ENCODE results near the gene SIT1. TPM values are rescaled to one million over a fixed set of nuclear protein-coding genes. Genes with fewer than 3 reads are reported as not detected.
A peak's percentile ranks its signal among the peaks of the same experiment; 100 is the strongest.

SIT1 gene
- total RNA-seq, 1 donor from 2014 or later, result 2.5 TPM

DNA sequence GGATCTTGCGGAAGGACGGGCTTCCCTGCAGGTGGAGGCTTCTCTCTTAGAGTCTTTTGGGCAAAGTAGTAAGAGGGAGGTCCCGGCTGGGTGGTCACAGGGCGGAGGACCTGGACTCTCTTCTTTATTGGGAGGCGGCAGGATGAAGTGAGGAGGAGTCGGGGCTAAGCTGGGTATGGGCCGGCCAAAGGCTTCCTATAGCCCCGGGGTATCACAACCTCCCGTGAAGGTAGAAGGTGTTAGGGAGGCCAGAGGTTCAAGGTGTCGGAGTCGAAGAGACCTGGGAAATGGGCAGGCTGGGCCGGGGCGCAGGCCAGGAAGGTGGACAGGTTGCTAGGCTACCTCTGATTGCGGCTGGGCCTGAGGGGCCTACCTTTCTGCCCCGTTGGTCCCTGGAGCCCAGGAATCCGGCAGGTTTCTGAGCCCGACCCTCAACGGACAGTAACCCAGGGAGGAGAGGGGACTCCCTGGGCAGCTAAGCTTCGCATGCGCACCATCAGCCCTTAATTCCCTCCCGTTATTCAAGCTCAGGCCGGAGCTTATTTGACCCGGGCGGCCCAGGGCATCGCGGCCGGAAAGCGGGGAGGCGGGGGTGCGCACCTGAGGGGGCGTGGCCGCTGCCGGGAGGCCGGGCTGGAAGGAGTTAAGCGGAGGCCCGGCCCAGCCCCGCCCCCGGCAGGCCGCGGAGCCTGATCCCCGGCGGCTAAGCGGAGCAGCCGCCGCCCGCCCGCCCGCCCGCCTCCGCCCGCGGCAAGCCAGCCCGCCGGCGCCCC is 46.0 kb downstream of the SIT1 start, which contains the start of gene TESK1:
TSS of gene TESK1 (plus strand) at position 685 of the 773 bp plus-strand sequence. CDS start 358 bp downstream, outside the sequence.
- Histone ChIP-seq H3K4me1 (peaks cover 24% of the 10 kb centered on the region), H3K36me3 (peaks cover 0 to 24% of the 10 kb centered on the region in 2 donors), H3K27ac (peak within 1 kb of the TSS; percentile 95), H3K27me3 (no peaks in the 10 kb centered on the region), H3K9me3 (no peaks in the 10 kb centered on the region), H3K4me3 (peak within 1 kb of the TSS; percentile 64 to 88)
- peak in 1 of 2 donors; percentile 93 for DNase-seq (ENCODE audit: extremely low spot score in 2 of 2)
- TF ChIP-seq POLR2A (IDR thresholded peaks at IDR 0.05) (no peak), POLR2AphosphoS5 (IDR thresholded peaks at IDR 0.05; ENCODE audit: insufficient read depth in 1 of 2, low read depth in 1 of 2) (no peak)
- TF ChIP-seq, protein P1, sequence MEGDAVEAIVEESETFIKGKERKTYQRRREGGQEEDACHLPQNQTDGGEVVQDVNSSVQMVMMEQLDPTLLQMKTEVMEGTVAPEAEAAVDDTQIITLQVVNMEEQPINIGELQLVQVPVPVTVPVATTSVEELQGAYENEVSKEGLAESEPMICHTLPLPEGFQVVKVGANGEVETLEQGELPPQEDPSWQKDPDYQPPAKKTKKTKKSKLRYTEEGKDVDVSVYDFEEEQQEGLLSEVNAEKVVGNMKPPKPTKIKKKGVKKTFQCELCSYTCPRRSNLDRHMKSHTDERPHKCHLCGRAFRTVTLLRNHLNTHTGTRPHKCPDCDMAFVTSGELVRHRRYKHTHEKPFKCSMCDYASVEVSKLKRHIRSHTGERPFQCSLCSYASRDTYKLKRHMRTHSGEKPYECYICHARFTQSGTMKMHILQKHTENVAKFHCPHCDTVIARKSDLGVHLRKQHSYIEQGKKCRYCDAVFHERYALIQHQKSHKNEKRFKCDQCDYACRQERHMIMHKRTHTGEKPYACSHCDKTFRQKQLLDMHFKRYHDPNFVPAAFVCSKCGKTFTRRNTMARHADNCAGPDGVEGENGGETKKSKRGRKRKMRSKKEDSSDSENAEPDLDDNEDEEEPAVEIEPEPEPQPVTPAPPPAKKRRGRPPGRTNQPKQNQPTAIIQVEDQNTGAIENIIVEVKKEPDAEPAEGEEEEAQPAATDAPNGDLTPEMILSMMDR (IDR thresholded peaks at IDR 0.05), result peak in 1 of 3 experiments; percentile 7
- intact Hi-C loops (cut with DNase I), result loop anchor here (5.0 kb wide), 2 partner anchors 112 to 128 kb away; partner anchors contain the start of genes CREB3, RUSC2 and TLN1

DNA sequence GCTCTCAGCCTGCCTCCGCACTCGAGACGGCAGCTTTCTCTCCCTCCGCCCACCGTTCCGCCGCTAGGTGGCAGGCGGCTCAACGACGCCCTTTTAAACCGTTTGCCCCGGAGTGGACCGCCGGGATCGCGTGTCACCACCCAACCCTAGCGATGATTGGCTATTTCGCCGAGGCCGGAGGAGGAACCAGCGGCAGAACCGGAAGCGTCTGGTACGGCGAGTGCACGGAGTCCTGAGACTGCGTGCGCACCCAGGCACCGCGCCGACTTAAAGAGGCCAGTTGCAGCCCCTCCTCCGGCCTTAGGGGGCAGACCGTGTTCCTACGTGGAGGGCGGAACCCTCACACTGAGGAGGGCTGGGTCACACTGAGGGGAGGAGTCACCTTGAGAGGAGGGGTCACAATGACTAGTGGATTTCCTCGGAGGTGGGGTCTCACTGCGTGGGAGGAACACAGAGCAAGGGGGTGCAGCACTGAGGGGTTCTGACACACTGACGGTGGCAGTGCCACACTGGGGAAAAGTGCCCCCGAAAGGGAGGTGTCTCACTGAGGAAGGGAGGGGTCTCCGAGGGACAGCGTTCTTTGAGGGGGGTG is 46.6 kb downstream of the SIT1 start:
- peak overlapping the region; percentile 64 to 88 for H3K4me3 ChIP-seq
- peaks cover 24% of the 10 kb centered on the region for H3K4me1 ChIP-seq
- intact Hi-C loops (cut with DNase I), result loop anchor here (5.0 kb wide), 1 partner anchor 112 kb away; the partner anchor contains the start of gene RUSC2
- TF ChIP-seq POLR2AphosphoS5 (IDR thresholded peaks at IDR 0.05; ENCODE audit: insufficient read depth in 1 of 2, low read depth in 1 of 2) (peak; percentile 97 to 99), POLR2A (IDR thresholded peaks at IDR 0.05) (peak in 1 of 2 donors; percentile 62)
- TF ChIP-seq, protein P1 (IDR thresholded peaks at IDR 0.05), result peak; percentile 83 to 97 (median 86)
- H3K27me3 ChIP-seq, result no peaks in the 10 kb centered on the region
- no peaks in the 10 kb centered on the region for H3K9me3 ChIP-seq
- H3K27ac ChIP-seq, result peak overlapping the region; percentile 95
- peaks cover 0 to 17% of the 10 kb centered on the region in 2 donors for H3K36me3 ChIP-seq
- peak; percentile 100 for DNase-seq (ENCODE audit: extremely low spot score in 2 of 2)

DNA sequence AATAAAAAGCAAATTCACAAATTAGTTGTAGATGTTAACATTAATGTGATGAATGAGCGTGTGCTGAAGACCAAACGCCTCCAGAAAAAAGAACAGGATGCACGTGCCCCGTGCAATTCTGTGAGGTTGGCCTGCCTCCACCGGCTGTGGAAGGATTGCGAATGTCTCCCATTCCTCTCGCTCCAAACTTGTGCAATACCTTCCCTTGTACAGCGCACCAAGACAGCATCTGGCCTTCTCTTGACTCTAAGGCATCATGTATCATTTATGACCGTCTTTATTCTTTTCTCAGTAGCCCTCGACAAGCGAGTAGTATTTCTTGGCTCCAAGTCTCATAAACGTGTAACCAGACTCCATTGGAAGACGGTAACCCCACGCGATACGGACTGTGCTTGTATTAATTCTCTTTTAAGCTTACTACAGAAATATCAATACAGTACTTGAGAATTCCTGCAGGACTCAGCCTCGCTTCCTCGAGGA is 47.2 kb downstream of the SIT1 start:
- Histone ChIP-seq H3K4me1 (peaks cover 24% of the 10 kb centered on the region), H3K4me3 (peak overlapping the region; percentile 64 to 88), H3K27ac (peak overlapping the region; percentile 61), H3K9me3 (no peaks in the 10 kb centered on the region), H3K36me3 (peaks cover 0 to 13% of the 10 kb centered on the region in 2 donors), H3K27me3 (no peaks in the 10 kb centered on the region)
- TF ChIP-seq POLR2A (IDR thresholded peaks at IDR 0.05), result no peak
- TF ChIP-seq, protein P1 (IDR thresholded peaks at IDR 0.05), result no peak
- TF ChIP-seq POLR2AphosphoS5 (IDR thresholded peaks at IDR 0.05; ENCODE audit: insufficient read depth in 1 of 2, low read depth in 1 of 2), result no peak
- DNase-seq (ENCODE audit: extremely low spot score in 2 of 2), result peak in 1 of 2 donors; percentile 95
- intact Hi-C loops (cut with DNase I), result loop anchor here (5.0 kb wide), 1 partner anchor 111 kb away; the partner anchor contains the start of gene RUSC2

DNA sequence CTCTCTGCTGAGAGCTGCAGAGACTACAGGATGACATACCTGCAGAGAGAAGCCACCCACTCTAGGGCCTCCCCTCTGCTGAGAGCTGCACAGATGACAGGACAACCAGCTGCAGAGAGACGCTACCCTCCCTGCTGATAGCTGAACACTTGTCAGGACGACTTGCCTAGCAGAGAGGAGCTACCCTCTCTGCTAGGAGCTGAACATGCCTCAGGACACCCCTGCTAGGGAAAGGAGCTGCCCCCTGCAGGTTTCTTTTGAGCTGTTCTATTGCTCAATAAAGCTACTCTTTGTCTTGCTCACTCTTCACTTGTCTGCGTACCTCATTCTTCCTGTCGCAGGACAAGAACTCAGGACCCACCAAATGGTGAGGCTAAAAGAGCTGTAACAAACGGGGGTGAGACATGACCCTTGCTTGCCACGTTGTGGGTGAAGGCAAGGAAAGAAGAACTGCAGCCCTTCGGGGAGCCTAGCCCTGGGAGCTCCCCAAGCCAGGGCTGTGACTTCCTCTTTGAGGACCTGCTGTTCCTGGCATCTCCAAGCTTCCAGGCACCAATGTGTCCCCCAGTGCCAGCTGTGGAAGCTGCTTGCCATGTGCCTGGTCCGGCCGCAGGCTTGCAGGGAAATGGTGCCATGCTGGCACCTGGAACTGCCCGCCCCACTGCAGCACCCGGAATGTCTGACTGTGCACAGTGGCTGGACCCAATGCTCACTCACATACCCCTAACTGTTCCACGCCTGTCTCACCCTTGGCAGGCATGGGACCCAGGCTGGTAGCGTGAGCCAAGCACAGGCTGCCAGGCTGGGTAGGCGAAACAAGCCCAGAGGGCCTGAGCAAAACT is 50.7 kb downstream of the SIT1 start:
- no peaks in the 10 kb centered on the region for H3K9me3 ChIP-seq
- peak in 1 of 2 donors; percentile 88 for DNase-seq (ENCODE audit: extremely low spot score in 2 of 2)
- no peaks in the 10 kb centered on the region for H3K36me3 ChIP-seq
- H3K27me3 ChIP-seq, result no peaks in the 10 kb centered on the region
- TF ChIP-seq POLR2A (IDR thresholded peaks at IDR 0.05) (no peak), POLR2AphosphoS5 (IDR thresholded peaks at IDR 0.05; ENCODE audit: insufficient read depth in 1 of 2, low read depth in 1 of 2) (no peak)
- TF ChIP-seq, protein P1 (IDR thresholded peaks at IDR 0.05), result no peak
- H3K27ac ChIP-seq, result no peak overlapping the region
- intact Hi-C loops (cut with DNase I), result loop anchor here (5.0 kb wide), 1 partner anchor 108 kb away; the partner anchor contains the start of gene RUSC2
- H3K4me1 ChIP-seq, result peaks cover 8% of the 10 kb centered on the region
- H3K4me3 ChIP-seq, result no peak overlapping the region

Small RNA genes within 50 kb of the gene (microRNA-seq; reads per million reads assigned to microRNA genes)
- 1.4 reads per million for gene MIR4667 (ENCODE audit: borderline number of aligned reads, borderline replicate concordance)

Small RNA genes within 50 kb of the gene (small RNA-seq; reads per million reads assigned to genes)
- gene MIR4667, result not detected
- gene RMRP, result not detected
- gene RN7SL22P, result not detected

Other genes with a start within 250 kb of the SIT1 start
- 18.9 TPM for gene RUSC2, start 160.8 kb downstream of the SIT1 start, total RNA-seq
- gene TESK1, start 45.7 kb downstream of the SIT1 start, total RNA-seq, result 29.7 TPM
- gene CD72, start 32.5 kb downstream of the SIT1 start, total RNA-seq, result 5.6 TPM
- gene RMRP, start 7.1 kb upstream of the SIT1 start, total RNA-seq, result 8,462 TPM
- gene CCDC107, start 7.4 kb upstream of the SIT1 start, total RNA-seq, result 17.2 TPM
- 1.2 TPM for gene ARHGEF39, start 14.3 kb upstream of the SIT1 start, total RNA-seq
- 0.98 TPM for gene CA9, start 23.0 kb upstream of the SIT1 start, total RNA-seq
- 460 TPM for gene TPM2, start 39.0 kb upstream of the SIT1 start, total RNA-seq
- 268 TPM for gene TLN1, start 81.3 kb upstream of the SIT1 start, total RNA-seq
- 35.1 TPM for gene CREB3, start 81.7 kb upstream of the SIT1 start, total RNA-seq
- 77.3 TPM for gene GBA2, start 98.3 kb upstream of the SIT1 start, total RNA-seq
- 16.2 TPM for gene RGP1, start 98.4 kb upstream of the SIT1 start, total RNA-seq
- gene MSMP, start 103.3 kb upstream of the SIT1 start, total RNA-seq, result not detected
- gene NPR2, start 140.7 kb upstream of the SIT1 start, total RNA-seq, result 17.2 TPM
- gene SPAG8, start 161.3 kb upstream of the SIT1 start, total RNA-seq, result not detected
- 24.1 TPM for gene HINT2, start 164.1 kb upstream of the SIT1 start, total RNA-seq
- gene FAM221B, start 177.8 kb upstream of the SIT1 start, total RNA-seq, result not detected
- gene TMEM8B, start 178.3 kb upstream of the SIT1 start, total RNA-seq, result 11.3 TPM
- gene OR13J1, start 219.5 kb upstream of the SIT1 start, total RNA-seq, result not detected